Measurements from ENCODE around the gene ADAM21.

Gene ADAM21

DNA sequence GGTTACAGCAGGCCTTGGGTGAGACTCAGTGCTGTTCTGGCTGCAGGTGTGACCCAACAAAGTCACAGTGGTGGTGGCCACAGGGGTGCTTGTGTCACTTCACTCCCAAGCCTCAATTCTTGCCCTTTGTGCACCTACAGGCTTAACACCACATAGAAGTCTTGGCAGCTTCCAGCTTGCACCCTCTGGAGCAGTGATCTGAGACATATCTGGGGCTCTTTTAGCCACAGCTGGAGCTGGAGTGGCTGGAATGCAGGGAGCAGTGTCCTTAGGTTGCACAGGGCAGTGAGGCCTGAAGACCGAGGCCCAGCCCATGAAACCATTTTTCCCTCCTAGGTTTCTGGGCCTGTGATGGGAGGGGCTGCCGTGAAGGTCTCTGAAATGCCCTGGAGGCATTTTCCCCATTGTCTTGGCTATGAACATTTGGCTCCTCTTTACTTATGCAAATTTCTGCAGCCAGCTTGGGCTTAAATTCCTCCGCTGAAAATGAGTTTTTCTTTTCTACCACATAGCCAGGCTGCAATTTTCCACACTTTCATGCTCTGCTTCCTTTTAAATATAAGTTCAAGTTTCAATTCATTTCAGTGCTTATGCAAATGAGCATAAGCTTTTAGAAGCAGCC, 37.7 kb downstream of the ADAM21 start:
- no peak for DNase-seq

DNA sequence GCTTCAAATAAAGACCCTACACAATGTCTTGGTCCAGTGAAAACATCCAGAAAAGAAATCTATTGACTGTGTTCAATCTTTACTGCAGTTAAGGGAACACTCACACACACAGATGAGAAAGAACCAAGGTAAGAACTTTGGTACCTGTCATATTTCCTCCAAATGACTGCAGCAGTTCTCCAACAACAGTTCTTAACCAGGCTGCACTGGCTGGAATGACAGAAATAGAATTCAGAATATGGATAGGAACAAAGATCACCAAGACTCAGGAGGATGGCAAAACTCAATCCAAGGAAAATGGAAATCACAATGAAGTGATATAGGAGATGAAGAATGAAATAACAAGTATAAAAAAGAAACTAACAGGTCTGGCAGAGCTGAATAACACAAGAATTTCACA, 46.2 kb downstream of the ADAM21 start:
- DNase-seq = no peak

Data from left hindlimb (tissue), 1 donor.